Measurements from ENCODE around the gene PMEPA1.

DNA sequence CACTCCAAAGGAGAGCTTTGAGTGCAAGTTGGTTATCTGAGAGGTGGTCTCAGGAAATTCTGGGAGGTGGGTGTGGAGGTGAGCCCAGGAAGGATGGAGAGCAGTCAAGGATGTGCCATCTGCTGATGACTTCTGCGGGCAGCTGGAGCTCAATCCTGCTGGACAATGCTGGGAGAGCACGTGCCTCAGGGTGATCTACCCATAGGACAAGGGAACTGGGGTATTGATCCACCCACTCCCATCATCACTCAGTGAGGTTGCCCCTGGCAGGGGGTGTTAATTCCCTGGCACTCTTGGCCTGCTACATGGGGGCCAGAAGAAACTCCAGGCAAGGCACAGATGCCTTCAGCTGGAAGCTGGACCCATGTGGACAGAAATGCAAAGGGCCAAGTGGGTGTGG lies 82.5 kb downstream of the PMEPA1 start:
- TF ChIP-seq EZH2 (IDR thresholded peaks at IDR 0.05; ENCODE audit: insufficient read depth, poor library complexity, severe bottlenecking) (no peak), EZH2phosphoT487 (IDR thresholded peaks at IDR 0.05; ENCODE audit: insufficient read depth, low read depth) (no peak)
